Measurements from ENCODE around the gene ADAM29.
"Not testable (repeated sequence)": the region's sequence is repeated elsewhere in the genome, so short reads cannot be mapped to it uniquely, and the experiment has no call there.

ADAM29 gene

GRCh38 chr4:174972911-174973310 lies 54.8 kb downstream of the ADAM29 start:
- no peak overlapping the region for H3K27ac Mint-ChIP-seq

GRCh38 chr4:174973336-174973735 lies 55.2 kb downstream of the ADAM29 start:
- Mint-ChIP-seq H3K27ac (no peak overlapping the region), H3K9me3 (no peaks in the 10 kb centered on the region), H3K36me3 (ENCODE audit: low read depth) (no peaks in the 10 kb centered on the region), H3K27me3 (ENCODE audit: low read depth) (no peaks in the 10 kb centered on the region), H3K4me1 (no peaks in the 10 kb centered on the region), H3K4me3 (no peak overlapping the region)
- TF ChIP-seq, protein P1, sequence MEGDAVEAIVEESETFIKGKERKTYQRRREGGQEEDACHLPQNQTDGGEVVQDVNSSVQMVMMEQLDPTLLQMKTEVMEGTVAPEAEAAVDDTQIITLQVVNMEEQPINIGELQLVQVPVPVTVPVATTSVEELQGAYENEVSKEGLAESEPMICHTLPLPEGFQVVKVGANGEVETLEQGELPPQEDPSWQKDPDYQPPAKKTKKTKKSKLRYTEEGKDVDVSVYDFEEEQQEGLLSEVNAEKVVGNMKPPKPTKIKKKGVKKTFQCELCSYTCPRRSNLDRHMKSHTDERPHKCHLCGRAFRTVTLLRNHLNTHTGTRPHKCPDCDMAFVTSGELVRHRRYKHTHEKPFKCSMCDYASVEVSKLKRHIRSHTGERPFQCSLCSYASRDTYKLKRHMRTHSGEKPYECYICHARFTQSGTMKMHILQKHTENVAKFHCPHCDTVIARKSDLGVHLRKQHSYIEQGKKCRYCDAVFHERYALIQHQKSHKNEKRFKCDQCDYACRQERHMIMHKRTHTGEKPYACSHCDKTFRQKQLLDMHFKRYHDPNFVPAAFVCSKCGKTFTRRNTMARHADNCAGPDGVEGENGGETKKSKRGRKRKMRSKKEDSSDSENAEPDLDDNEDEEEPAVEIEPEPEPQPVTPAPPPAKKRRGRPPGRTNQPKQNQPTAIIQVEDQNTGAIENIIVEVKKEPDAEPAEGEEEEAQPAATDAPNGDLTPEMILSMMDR (IDR thresholded peaks at IDR 0.05; ENCODE audit: unreplicated experiment in 3 of 3): no peak

More at GRCh38 chr4:174972911-174973310, 54.8 kb downstream of the ADAM29 start:
- H3K4me3 Mint-ChIP-seq: no peak overlapping the region
- no peaks in the 10 kb centered on the region for H3K9me3 Mint-ChIP-seq
- H3K27me3 Mint-ChIP-seq (ENCODE audit: low read depth): no peaks in the 10 kb centered on the region
- no peaks in the 10 kb centered on the region for H3K4me1 Mint-ChIP-seq
- TF ChIP-seq, protein P1 (IDR thresholded peaks at IDR 0.05; ENCODE audit: unreplicated experiment in 3 of 3): no peak
- H3K36me3 Mint-ChIP-seq (ENCODE audit: low read depth): no peaks in the 10 kb centered on the region

DNA sequence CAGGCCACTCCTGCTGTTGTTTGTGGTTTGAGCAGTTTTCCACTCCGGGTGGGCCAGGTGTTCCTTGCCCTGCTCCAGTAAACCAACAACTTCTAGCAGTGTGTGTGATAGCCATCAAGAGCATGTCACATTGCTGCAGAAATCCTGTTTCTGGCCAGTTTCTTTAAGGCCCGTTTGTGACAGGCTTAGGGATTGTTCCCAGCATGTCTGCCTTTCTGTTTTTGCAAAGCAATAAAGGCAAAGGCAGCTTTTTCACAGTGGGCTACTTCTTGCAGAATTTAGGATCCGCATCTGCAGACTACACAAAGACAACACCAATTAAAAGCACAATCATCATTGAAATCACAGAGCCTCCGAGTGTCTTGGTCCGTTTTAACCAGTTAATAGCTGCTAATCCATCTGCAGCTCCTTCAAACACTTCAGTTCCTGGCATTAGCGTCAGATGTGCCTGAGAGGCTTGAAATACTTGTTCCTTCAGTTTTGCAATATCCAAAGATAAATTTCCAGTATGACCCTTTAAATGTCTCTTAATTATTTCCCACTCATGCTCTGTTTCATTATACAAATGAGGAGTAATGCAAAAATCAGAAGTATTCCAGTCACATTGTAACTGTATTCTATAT lies 65.1 kb downstream of the ADAM29 start:
- Mint-ChIP-seq H3K4me3 (no peak overlapping the region), H3K27ac (no peak overlapping the region), H3K4me1 (no peaks in the 10 kb centered on the region), H3K27me3 (ENCODE audit: low read depth) (no peaks in the 10 kb centered on the region), H3K9me3 (peaks cover 21% of the 10 kb centered on the region), H3K36me3 (ENCODE audit: low read depth) (no peaks in the 10 kb centered on the region)
- TF ChIP-seq, protein P1 (IDR thresholded peaks at IDR 0.05; ENCODE audit: unreplicated experiment in 3 of 3): no peak

DNA sequence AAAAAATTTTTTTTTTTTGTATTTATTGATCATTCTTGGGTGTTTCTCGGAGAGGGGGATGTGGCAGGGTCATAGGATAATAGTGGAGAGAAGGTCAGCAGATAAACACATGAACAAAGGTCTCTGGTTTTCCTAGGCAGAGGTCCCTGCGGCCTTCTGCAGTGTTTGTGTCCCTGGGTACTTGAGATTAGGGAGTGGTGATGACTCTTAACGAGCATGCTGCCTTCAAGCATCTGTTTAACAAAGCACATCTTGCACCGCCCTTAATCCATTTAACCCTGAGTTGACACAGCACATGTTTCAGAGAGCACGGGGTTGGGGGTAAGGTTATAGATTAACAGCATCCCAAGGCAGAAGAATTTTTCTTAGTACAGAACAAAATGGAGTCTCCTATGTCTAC lies 65.7 kb downstream of the ADAM29 start:
- not testable (repeated sequence) for H3K27me3 Mint-ChIP-seq (ENCODE audit: low read depth); H3K36me3 Mint-ChIP-seq (ENCODE audit: low read depth); H3K27ac Mint-ChIP-seq; H3K4me1 Mint-ChIP-seq; H3K4me3 Mint-ChIP-seq
- H3K9me3 Mint-ChIP-seq: peaks cover 21% of the 10 kb centered on the region

GRCh38 chr4:174989791-174990190 lies 71.6 kb downstream of the ADAM29 start:
- H3K27me3 Mint-ChIP-seq (ENCODE audit: low read depth): no peaks in the 10 kb centered on the region
- H3K4me3 Mint-ChIP-seq: no peak overlapping the region
- H3K4me1 Mint-ChIP-seq: no peaks in the 10 kb centered on the region
- H3K27ac Mint-ChIP-seq: no peak overlapping the region
- TF ChIP-seq, protein P1 (IDR thresholded peaks at IDR 0.05; ENCODE audit: unreplicated experiment in 3 of 3): no peak
- peaks cover 10% of the 10 kb centered on the region for H3K9me3 Mint-ChIP-seq
- H3K36me3 Mint-ChIP-seq (ENCODE audit: low read depth): no peaks in the 10 kb centered on the region

- Mint-ChIP-seq H3K4me3 (no peak overlapping the region), H3K27me3 (ENCODE audit: low read depth) (no peaks in the 10 kb centered on the region), H3K27ac (no peak overlapping the region), H3K36me3 (ENCODE audit: low read depth) (no peaks in the 10 kb centered on the region), H3K9me3 (peaks cover 2% of the 10 kb centered on the region), H3K4me1 (no peaks in the 10 kb centered on the region)
- TF ChIP-seq, protein P1 (IDR thresholded peaks at IDR 0.05; ENCODE audit: unreplicated experiment in 3 of 3): no peak
Measured at GRCh38 chr4:174993916-174994315, 75.8 kb downstream of the ADAM29 start.

Measured in nephron (organoid).